GM10248 (cell line): ENCODE data around the gene SLC35F3.

ENCODE experiments used
- CTCF ChIA-PET: fragments of 300-600 bp; sonication (Branson Sonifier 250); formaldehyde crosslinking; extraction: SDS; loops from one replicate; lab custom pipeline; 2021; ENCODE audit warnings: antibody characterized with exemption; lab: Yijun Ruan, JAX
- POLR2A ChIA-PET: fragments of 350-650 bp; sonication (Branson Sonifier 250); formaldehyde crosslinking; extraction: SDS; loops from one replicate; lab custom pipeline; 2020; ENCODE audit warnings: antibody characterized with exemption; lab: Yijun Ruan, JAX
- DNase-seq: peaks from one replicate; pipeline ENCODE4 v3.0.0; 2012; ENCODE audit errors: extremely low spot score
- CTCF ChIP-seq: IDR thresholded peaks from 2 replicates; pipeline ENCODE4 v1.5.1; 2012; ENCODE audit warnings: mild to moderate bottlenecking, low read depth; ENCODE audit errors: extremely low read depth, missing control alignments, control extremely low read depth

SLC35F3 gene

GRCh38 chr1:234135501-234135900, 231.0 kb downstream of the SLC35F3 start:
- ChIA-PET CTCF (interaction anchor here (1.8 to 2.7 kb wide), 3 partner anchors 10 to 19 kb away, joined by 5 to 7 read pairs (median 6); no protein-coding TSS in a partner anchor), POLR2A (no interaction called here)
- TF ChIP-seq CTCF: no peak
- DNase-seq: no peak

GRCh38 chr1:234136073-234136472, 231.6 kb downstream of the SLC35F3 start:
- ChIA-PET POLR2A (no interaction called here), CTCF (interaction anchor here (1.8 to 2.2 kb wide), 2 partner anchors 18 to 21 kb away, joined by 5 to 7 read pairs; no protein-coding TSS in a partner anchor)
- TF ChIP-seq CTCF: no peak
- no peak for DNase-seq

GRCh38 chr1:234139966-234140365, 235.5 kb downstream of the SLC35F3 start:
- DNase-seq: no peak
- ChIA-PET POLR2A (no interaction called here), CTCF (no interaction called here)
- TF ChIP-seq CTCF: no peak

- CTCF ChIA-PET: interaction anchor here (1.0 kb wide), 1 partner anchor 15 kb away, joined by 4 read pairs; no protein-coding TSS in a partner anchor
- no peak for TF ChIP-seq CTCF
- no peak for DNase-seq
- POLR2A ChIA-PET: no interaction called here
These were observed 235.9 kb downstream of the SLC35F3 start for GRCh38 chr1:234140388-234140787.

GRCh38 chr1:234141006-234141405, 236.5 kb downstream of the SLC35F3 start:
- DNase-seq: no peak
- TF ChIP-seq CTCF: no peak
- ChIA-PET POLR2A (no interaction called here), CTCF (interaction anchor here (0.9 to 1.0 kb wide), 2 partner anchors 16 to 1407 kb away, joined by 3 to 4 read pairs; no protein-coding TSS in a partner anchor)

- CTCF ChIA-PET: no interaction called here
- no peak for TF ChIP-seq CTCF
- POLR2A ChIA-PET: no interaction called here
- no peak for DNase-seq
These were observed 239.2 kb downstream of the SLC35F3 start for GRCh38 chr1:234143681-234144080.
